Measurements from ENCODE around the gene NSMCE1. TPM values are rescaled to one million over a fixed set of nuclear protein-coding genes. Genes with fewer than 3 reads are reported as not detected.

NSMCE1 gene
- total and polyA plus RNA-seq, 3 donors from 2014 or later, result 58.1 to 135 (median 71.1) TPM

DNA sequence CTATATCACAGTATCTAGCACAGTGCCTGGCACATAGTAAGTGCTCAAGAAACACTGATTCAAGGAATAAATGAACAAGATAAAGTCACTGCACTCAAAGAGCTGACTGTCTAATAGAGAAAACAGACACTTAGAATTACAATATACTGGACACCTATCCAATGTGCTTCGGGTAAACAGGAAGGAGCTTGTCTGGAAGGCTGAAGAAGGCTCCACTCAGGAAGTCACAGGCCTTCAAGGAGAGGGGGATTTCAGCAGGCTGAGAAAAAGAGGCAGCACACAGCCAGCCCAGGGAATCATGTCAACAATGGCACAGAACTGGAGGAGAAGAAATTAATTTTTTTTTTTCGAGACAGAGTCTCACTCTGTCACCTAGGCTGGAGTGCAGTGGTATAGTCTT lies 35.5 kb upstream of the NSMCE1 start:
- TF ChIP-seq POLR2A (IDR thresholded peaks at IDR 0.05), result no peak
- TF ChIP-seq, protein P1, sequence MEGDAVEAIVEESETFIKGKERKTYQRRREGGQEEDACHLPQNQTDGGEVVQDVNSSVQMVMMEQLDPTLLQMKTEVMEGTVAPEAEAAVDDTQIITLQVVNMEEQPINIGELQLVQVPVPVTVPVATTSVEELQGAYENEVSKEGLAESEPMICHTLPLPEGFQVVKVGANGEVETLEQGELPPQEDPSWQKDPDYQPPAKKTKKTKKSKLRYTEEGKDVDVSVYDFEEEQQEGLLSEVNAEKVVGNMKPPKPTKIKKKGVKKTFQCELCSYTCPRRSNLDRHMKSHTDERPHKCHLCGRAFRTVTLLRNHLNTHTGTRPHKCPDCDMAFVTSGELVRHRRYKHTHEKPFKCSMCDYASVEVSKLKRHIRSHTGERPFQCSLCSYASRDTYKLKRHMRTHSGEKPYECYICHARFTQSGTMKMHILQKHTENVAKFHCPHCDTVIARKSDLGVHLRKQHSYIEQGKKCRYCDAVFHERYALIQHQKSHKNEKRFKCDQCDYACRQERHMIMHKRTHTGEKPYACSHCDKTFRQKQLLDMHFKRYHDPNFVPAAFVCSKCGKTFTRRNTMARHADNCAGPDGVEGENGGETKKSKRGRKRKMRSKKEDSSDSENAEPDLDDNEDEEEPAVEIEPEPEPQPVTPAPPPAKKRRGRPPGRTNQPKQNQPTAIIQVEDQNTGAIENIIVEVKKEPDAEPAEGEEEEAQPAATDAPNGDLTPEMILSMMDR (IDR thresholded peaks at IDR 0.05), result no peak
- no peaks in the 10 kb centered on the region for H3K9me3 ChIP-seq
- no peak overlapping the region for H3K27ac ChIP-seq
- no peaks in the 10 kb centered on the region for H3K4me1 ChIP-seq
- no peaks in the 10 kb centered on the region for H3K27me3 ChIP-seq
- no peak for DNase-seq
- H3K4me3 ChIP-seq, result no peak overlapping the region
- no peaks in the 10 kb centered on the region for H3K36me3 ChIP-seq (ENCODE audit: low read depth, missing control alignments)
- intact Hi-C loops (cut with DNase I; ENCODE audit: low total_unique reads), result no loop called here
- WGBS, 2 donors, result 64 to 79% methylated on average over 2 of the region's 2 CpGs

DNA sequence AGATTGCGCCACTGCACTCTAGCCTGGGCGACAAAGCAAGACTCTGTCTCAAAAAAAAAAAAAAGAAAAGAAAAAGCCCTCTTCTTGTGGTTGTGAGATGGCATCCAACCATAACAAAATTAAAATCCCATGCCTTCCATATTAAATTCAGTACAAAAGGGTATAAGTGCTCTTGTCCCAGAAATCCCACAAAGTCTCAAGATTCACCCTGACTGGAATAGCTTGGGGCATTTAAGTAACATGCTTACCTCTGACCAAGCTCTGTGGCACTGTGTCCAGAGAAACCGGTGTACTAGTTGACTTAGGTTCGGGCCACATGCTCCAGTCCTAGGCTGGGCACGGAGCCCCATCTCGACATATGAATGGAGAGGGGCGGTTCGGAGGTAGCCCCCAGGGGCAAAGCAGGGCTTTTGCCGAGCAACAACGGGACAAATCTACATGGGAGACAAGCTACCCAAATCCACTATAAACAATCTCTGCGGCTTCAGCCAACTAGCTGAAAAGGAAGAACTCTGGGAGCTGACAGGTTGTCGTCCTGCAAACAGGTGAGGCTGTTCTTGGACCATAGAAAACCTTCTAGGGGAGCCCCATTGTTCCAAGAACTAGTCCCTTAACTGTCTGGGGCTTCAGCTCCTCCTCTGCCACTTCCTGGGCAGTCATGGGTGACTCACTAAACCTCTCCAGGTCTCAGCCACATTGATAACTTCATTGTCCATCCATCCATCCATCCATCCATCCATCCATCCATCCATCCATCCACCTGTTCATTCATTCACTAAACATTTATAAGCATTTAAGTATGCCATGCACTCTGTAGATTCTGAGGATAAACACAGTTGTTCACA lies 34.9 kb upstream of the NSMCE1 start:
- TF ChIP-seq, protein P1 (IDR thresholded peaks at IDR 0.05), result no peak
- no peak for TF ChIP-seq POLR2A (IDR thresholded peaks at IDR 0.05)
- Histone ChIP-seq H3K27me3 (no peaks in the 10 kb centered on the region), H3K27ac (no peak overlapping the region), H3K4me3 (no peak overlapping the region), H3K36me3 (ENCODE audit: low read depth, missing control alignments) (no peaks in the 10 kb centered on the region), H3K4me1 (no peaks in the 10 kb centered on the region), H3K9me3 (no peaks in the 10 kb centered on the region)
- WGBS, 2 donors, result 88% methylated on average over 12 of the region's 12 CpGs
- intact Hi-C loops (cut with DNase I; ENCODE audit: low total_unique reads), result no loop called here
- no peak for DNase-seq

DNA sequence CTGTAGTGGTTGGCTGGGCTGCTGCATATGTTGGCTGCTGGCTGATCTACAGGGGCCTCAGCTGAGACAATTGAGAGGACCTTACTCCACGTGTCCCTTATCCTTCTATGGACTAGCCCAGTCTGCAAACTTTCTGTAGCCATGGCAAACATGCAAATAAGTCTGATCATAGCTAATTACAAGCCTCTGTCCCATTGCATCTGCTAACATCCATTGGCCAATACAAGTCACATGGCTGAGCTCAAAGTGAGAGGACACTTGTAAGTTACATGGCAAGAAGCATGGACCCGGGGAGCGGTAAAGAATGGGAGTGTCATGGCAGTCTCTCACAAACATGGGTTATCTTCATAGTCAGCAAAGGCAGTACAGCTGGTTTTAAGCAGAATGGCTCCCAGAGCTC lies 33.6 kb upstream of the NSMCE1 start:
- 87 to 94% methylated on average over 3 of the region's 3 CpGs for WGBS, 2 donors
- Histone ChIP-seq H3K4me3 (no peak overlapping the region), H3K4me1 (no peaks in the 10 kb centered on the region), H3K36me3 (ENCODE audit: low read depth, missing control alignments) (no peaks in the 10 kb centered on the region), H3K27me3 (no peaks in the 10 kb centered on the region), H3K9me3 (no peaks in the 10 kb centered on the region), H3K27ac (no peak overlapping the region)
- DNase-seq, result no peak
- intact Hi-C loops (cut with DNase I; ENCODE audit: low total_unique reads), result no loop called here
- TF ChIP-seq, protein P1 (IDR thresholded peaks at IDR 0.05), result no peak
- no peak for TF ChIP-seq POLR2A (IDR thresholded peaks at IDR 0.05)

DNA sequence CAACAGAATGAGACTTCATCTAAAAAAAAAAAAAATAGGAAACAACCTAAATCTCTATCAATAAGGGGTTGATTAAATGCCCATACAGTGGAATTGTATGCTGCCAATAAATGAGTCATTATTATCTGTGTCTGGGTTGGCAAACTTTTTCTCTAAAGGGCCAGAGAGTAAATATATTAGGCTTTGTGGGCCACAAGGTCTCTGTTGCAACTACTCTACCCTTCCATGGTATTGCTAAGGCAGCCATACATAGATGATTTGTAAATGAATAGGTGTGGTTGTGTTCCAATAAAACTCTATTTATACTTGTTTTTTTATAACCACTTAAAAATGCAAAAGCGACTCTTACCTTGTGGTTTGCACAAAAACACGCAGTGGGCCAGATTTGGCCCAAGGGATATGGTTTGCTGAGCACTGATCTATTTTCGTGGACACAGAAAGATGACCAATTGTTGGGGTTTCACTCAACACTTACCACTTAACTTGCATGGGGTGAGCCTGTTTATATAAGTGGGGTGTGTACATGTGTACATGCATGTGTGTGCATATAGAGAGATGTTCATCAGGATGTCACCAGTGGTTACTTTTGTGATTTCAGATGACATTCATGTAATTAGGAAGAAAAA lies 32.8 kb upstream of the NSMCE1 start:
- DNase-seq, result no peak
- intact Hi-C loops (cut with DNase I; ENCODE audit: low total_unique reads), result no loop called here
- TF ChIP-seq, protein P1 (IDR thresholded peaks at IDR 0.05), result no peak
- TF ChIP-seq POLR2A (IDR thresholded peaks at IDR 0.05), result no peak
- Histone ChIP-seq H3K9me3 (no peaks in the 10 kb centered on the region), H3K27me3 (no peaks in the 10 kb centered on the region), H3K27ac (no peak overlapping the region), H3K36me3 (ENCODE audit: low read depth, missing control alignments) (no peaks in the 10 kb centered on the region), H3K4me1 (no peaks in the 10 kb centered on the region), H3K4me3 (no peak overlapping the region)
- 94 to 97% methylated on average over 3 of the region's 3 CpGs for WGBS, 2 donors

Measured in testis (tissue), 3 donors.